GM18511 (cell line): Measurements from ENCODE around the gene LDLRAD2.
A peak's percentile ranks its signal among the peaks of the same experiment; 100 is the strongest.
"Not testable (repeated sequence)": the region's sequence is repeated elsewhere in the genome, so short reads cannot be mapped to it uniquely, and the experiment has no call there.

ENCODE experiments used
- ATAC-seq: cut with Tn5 transposase; IDR thresholded peaks from one replicate; pipeline ENCODE4 v1.9.1; 2021; ENCODE audit warnings: mild to moderate bottlenecking, moderate library complexity; ENCODE audit not compliant: unreplicated experiment

Gene LDLRAD2

GRCh38 chr1:21811875-21812305, at the start of gene LDLRAD2:
LDLRAD2 (plus strand) TSS chr1:21812265; CDS start chr1:21812452, 187 bp downstream.
- no peak for ATAC-seq

- no peak for ATAC-seq
Measured at GRCh38 chr1:21763236-21763635, 48.8 kb upstream of the LDLRAD2 start.

- ATAC-seq = no peak
Measured at GRCh38 chr1:21763694-21764419, 48.2 kb upstream of the LDLRAD2 start.

GRCh38 chr1:21764615-21765423, 47.2 kb upstream of the LDLRAD2 start:
- no peak for ATAC-seq

GRCh38 chr1:21766210-21766609, 45.9 kb upstream of the LDLRAD2 start:
- ATAC-seq = no peak

- ATAC-seq = not testable (repeated sequence)
Measured at GRCh38 chr1:21767106-21767505, 45.0 kb upstream of the LDLRAD2 start.

GRCh38 chr1:21770201-21770600, 41.9 kb upstream of the LDLRAD2 start:
- ATAC-seq = no peak

- not testable (repeated sequence) for ATAC-seq
Measured at GRCh38 chr1:21770602-21771001, 41.5 kb upstream of the LDLRAD2 start.

- not testable (repeated sequence) for ATAC-seq
Measured at GRCh38 chr1:21771672-21772071, 40.4 kb upstream of the LDLRAD2 start.

GRCh38 chr1:21773585-21773984, 38.5 kb upstream of the LDLRAD2 start:
- no peak for ATAC-seq

- no peak for ATAC-seq
Measured at GRCh38 chr1:21774835-21775549, 37.1 kb upstream of the LDLRAD2 start.

- no peak for ATAC-seq
Measured at GRCh38 chr1:21775550-21775914, 36.5 kb upstream of the LDLRAD2 start.

- no peak for ATAC-seq
Measured at GRCh38 chr1:21775985-21776562, 36.0 kb upstream of the LDLRAD2 start.

GRCh38 chr1:21776925-21777324, 35.1 kb upstream of the LDLRAD2 start:
- ATAC-seq = not testable (repeated sequence)

- no peak for ATAC-seq
Measured at GRCh38 chr1:21778405-21778727, 33.7 kb upstream of the LDLRAD2 start.

- ATAC-seq = no peak
Measured at GRCh38 chr1:21779613-21780521, 32.2 kb upstream of the LDLRAD2 start.

- ATAC-seq = no peak
Measured at GRCh38 chr1:21781815-21782348, 30.2 kb upstream of the LDLRAD2 start.

GRCh38 chr1:21782349-21782867, 29.7 kb upstream of the LDLRAD2 start:
- peak; percentile 29 for ATAC-seq

- peak; percentile 79 for ATAC-seq
Measured at GRCh38 chr1:21782868-21783678, 29.0 kb upstream of the LDLRAD2 start, which contains the start of gene USP48. USP48 (minus strand) TSS chr1:21783149; CDS start chr1:21782957, 192 bp downstream.
